Gastrocnemius medialis (tissue), 4 donors: ENCODE results near the gene PKIB. TPM values are rescaled to one million over a fixed set of nuclear protein-coding genes. Genes with fewer than 3 reads are reported as not detected.

ENCODE experiments used
- ATAC-seq, 2 donors: fragments of 150-250 bp; one replicate each; pipeline ENCODE4 v1.9.1; 2016
- DNase-seq, 2 donors: peaks; one replicate each; pipeline ENCODE4 v3.0.0-alpha.2; 2019
- H3K27ac ChIP-seq, 4 donors: fragments of 200-600 bp; sonication (generic); 1 replicate in 1 of 4; 2 replicates in 3 of 4; pipeline ENCODE4 v1.5.1; 2016 to 2018; ENCODE audit warnings: mild to moderate bottlenecking in 2 of 4, moderate library complexity in 1 of 4
- H3K27me3 ChIP-seq, 3 donors: fragments of 200-600 bp; sonication (generic) in 2 of 3; 1 replicate in 1 of 3; 2 replicates in 2 of 3; pipeline versions ENCODE4 v1.5.1 to v1.6.0; 2016 to 2019; ENCODE audit warnings: mild to moderate bottlenecking in 1 of 3, moderate library complexity in 1 of 3
- H3K36me3 ChIP-seq, 2 donors: fragments of 200-600 bp; sonication (generic) in 1 of 2; one replicate each; pipeline ENCODE4 v1.5.1; 2017 to 2018
- H3K4me1 ChIP-seq, 2 donors: fragments of 200-600 bp; sonication (generic) in 1 of 2; one replicate each; pipeline ENCODE4 v1.5.1; 2016 to 2017; ENCODE audit warnings: mild to moderate bottlenecking in 2 of 2
- H3K4me3 ChIP-seq, 4 donors: fragments of 200-600 bp; sonication (generic) in 3 of 4; 1 replicate in 1 of 4; 2 replicates in 3 of 4; pipeline ENCODE4 v1.5.1; 2016 to 2019; ENCODE audit warnings: mild to moderate bottlenecking in 2 of 4
- H3K9me3 ChIP-seq, 3 donors: fragments of 200-600 bp; sonication (generic) in 2 of 3; 1 replicate in 1 of 3; 2 replicates in 2 of 3; pipeline ENCODE4 v1.5.1; 2016 to 2019
- CTCF ChIP-seq, 5 experiments: fragments of 450-650 bp in 3 of 5; fragments of 200-600 bp in 2 of 5; sonication (generic) in 2 of 5; IDR thresholded peaks in 4 of 5; conservative IDR thresholded peaks in 1 of 5; 1 replicate in 4 of 5; 2 replicates in 1 of 5; pipeline ENCODE4 v1.5.1; 2016 to 2019; ENCODE audit warnings: antibody characterized with exemption in 5 of 5, mild to moderate bottlenecking in 3 of 5, moderate library complexity in 3 of 5
- POLR2A ChIP-seq, 2 donors: fragments of 450-650 bp; IDR thresholded peaks; one replicate each; pipeline ENCODE4 v1.6.1; 2017; ENCODE audit warnings: antibody characterized with exemption in 2 of 2, mild to moderate bottlenecking in 2 of 2, moderate library complexity in 2 of 2
- in situ Hi-C, 4 donors: fragments of 200-750 bp; cut with MboI; loops; one replicate each; pipeline versions ENCODE4 v1.15.0 to v1.8.0; 2017; ENCODE audit warnings: low sequenced_read_pairs in 4 of 4
- intact Hi-C: fragments of 100-400 bp; cut with DNase I; formaldehyde crosslinking; loops from one replicate; pipeline ENCODE4 v1.15.1; 2023; ENCODE audit warnings: low total_unique reads
- total RNA-seq, 4 donors: library from RNA; depleted of rRNA; stranded (reverse); fragments of >200 nt; gene quantifications; one replicate each; pipeline versions ENCODE4 v1.1.0 to v1.2.3, GENCODE V29; 2016

The PKIB gene
- total RNA-seq, 4 donors from 2014 or later: 0.64 to 1.1 (median 0.97) TPM

DNA sequence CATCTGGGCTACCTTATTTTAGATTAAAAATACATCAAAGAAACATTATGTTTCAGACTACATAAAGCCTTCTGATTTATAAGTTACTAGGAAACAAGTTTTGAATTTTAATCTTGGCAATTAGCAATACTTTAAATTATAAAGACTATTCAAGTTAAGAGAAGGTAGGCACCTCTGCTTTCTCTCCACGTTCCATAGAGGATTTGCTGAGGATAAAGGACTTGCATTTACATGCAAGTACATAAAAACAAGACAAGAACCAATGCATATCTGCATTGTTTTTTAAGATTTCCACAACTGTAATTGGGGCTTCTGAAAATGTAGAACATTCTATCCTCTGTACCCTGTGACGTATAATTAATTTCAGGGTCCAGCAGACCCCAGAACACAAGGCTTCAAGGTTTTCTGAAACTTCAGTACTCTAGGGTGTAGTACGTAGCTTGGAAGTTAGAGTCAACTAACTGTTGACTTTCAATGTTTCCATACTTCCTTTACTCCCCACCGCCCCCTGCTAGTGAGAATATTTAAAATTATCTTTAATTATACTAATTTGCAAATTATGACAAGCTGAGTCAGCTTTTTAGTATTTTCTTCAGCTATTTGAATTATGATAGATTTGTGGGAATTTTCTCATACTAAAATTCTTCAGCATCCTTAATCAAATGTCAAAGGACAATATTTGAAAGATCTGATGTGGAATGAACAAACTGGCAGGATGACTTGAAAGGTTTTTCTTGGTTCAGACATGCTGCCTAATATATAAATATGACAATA, 82.8 kb downstream of the PKIB start:
- intact Hi-C loops (no loop called here), in situ Hi-C loops (no loop called here)
- DNase-seq (no peak), ATAC-seq (no peak)
- H3K9me3 ChIP-seq: no peaks in the 10 kb centered on the region
- no peak overlapping the region for H3K4me3 ChIP-seq
- H3K27ac ChIP-seq: no peak overlapping the region
- no peak for TF ChIP-seq CTCF (IDR thresholded peaks at IDR 0.05 in 4 of 5, conservative IDR thresholded peaks at IDR 0.05 in 1 of 5)
- no peak for TF ChIP-seq POLR2A (IDR thresholded peaks at IDR 0.05)
- H3K27me3 ChIP-seq: no peaks in the 10 kb centered on the region
- H3K4me1 ChIP-seq: no peaks in the 10 kb centered on the region
- no peaks in the 10 kb centered on the region for H3K36me3 ChIP-seq

GRCh38 chr6:122694075-122694474, 83.9 kb downstream of the PKIB start:
- Histone ChIP-seq H3K27me3 (no peaks in the 10 kb centered on the region), H3K4me3 (no peak overlapping the region), H3K9me3 (no peaks in the 10 kb centered on the region), H3K4me1 (no peaks in the 10 kb centered on the region), H3K36me3 (no peaks in the 10 kb centered on the region), H3K27ac (no peak overlapping the region)
- ATAC-seq (no peak), DNase-seq (no peak)
- intact Hi-C loops: no loop called here
- in situ Hi-C loops: no loop called here
- TF ChIP-seq POLR2A (IDR thresholded peaks at IDR 0.05) (no peak), CTCF (IDR thresholded peaks at IDR 0.05 in 4 of 5, conservative IDR thresholded peaks at IDR 0.05 in 1 of 5) (no peak)

GRCh38 chr6:122694602-122695001, 84.4 kb downstream of the PKIB start:
- Histone ChIP-seq H3K36me3 (no peaks in the 10 kb centered on the region), H3K9me3 (no peaks in the 10 kb centered on the region), H3K4me1 (no peaks in the 10 kb centered on the region), H3K27me3 (no peaks in the 10 kb centered on the region), H3K27ac (no peak overlapping the region), H3K4me3 (no peak overlapping the region)
- DNase-seq (no peak), ATAC-seq (no peak)
- TF ChIP-seq POLR2A (IDR thresholded peaks at IDR 0.05): no peak
- TF ChIP-seq CTCF (IDR thresholded peaks at IDR 0.05 in 4 of 5, conservative IDR thresholded peaks at IDR 0.05 in 1 of 5): no peak
- intact Hi-C loops: no loop called here
- in situ Hi-C loops: no loop called here

- intact Hi-C loops: no loop called here
- TF ChIP-seq CTCF (IDR thresholded peaks at IDR 0.05 in 4 of 5, conservative IDR thresholded peaks at IDR 0.05 in 1 of 5) (no peak), POLR2A (IDR thresholded peaks at IDR 0.05) (no peak)
- H3K9me3 ChIP-seq: no peaks in the 10 kb centered on the region
- in situ Hi-C loops: no loop called here
- no peak overlapping the region for H3K4me3 ChIP-seq
- H3K27ac ChIP-seq: no peak overlapping the region
- no peaks in the 10 kb centered on the region for H3K4me1 ChIP-seq
- H3K36me3 ChIP-seq: no peaks in the 10 kb centered on the region
- no peak for ATAC-seq
- no peaks in the 10 kb centered on the region for H3K27me3 ChIP-seq
- DNase-seq: no peak
Measured at GRCh38 chr6:122695188-122695587, 85.0 kb downstream of the PKIB start.

DNA sequence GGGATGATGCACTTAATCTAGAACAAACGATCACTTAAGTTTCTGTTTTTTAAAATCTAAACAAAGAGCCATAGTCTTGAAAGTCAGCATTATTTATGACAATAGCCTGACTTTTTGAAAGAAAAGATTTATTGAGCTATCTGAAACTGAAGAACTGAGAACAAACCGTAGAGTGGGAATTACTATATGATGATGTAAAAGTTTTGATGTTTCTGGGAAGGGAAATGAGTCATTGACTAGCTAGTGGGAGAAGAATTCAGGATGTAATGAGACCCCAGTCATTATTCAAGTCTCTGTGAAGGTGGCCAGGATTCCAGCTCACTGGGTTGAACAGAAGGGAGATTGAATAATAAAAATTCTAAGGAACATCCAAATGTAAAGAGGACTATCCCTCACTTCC, 85.9 kb downstream of the PKIB start:
- Histone ChIP-seq H3K9me3 (no peaks in the 10 kb centered on the region), H3K4me1 (no peaks in the 10 kb centered on the region), H3K27me3 (no peaks in the 10 kb centered on the region), H3K27ac (no peak overlapping the region), H3K36me3 (no peaks in the 10 kb centered on the region), H3K4me3 (no peak overlapping the region)
- intact Hi-C loops (no loop called here), in situ Hi-C loops (no loop called here)
- DNase-seq: no peak
- no peak for ATAC-seq
- TF ChIP-seq POLR2A (IDR thresholded peaks at IDR 0.05) (no peak), CTCF (IDR thresholded peaks at IDR 0.05 in 4 of 5, conservative IDR thresholded peaks at IDR 0.05 in 1 of 5) (no peak)
